ENCODE data around the gene GUK1.

GUK1 gene

GRCh38 chr1:228148196-228148861 lies 8.2 kb downstream of the GUK1 start:
- Histone ChIP-seq H3K9ac (no peak overlapping the region), H3K79me2 (ENCODE audit: insufficient read depth, low read depth) (peaks cover 33% of the 10 kb centered on the region), H4K20me1 (ENCODE audit: insufficient read depth) (no peaks in the 10 kb centered on the region), H3K27me3 (ENCODE audit: insufficient read depth, low read depth) (no peaks in the 10 kb centered on the region), H3K36me3 (ENCODE audit: insufficient read depth) (no peaks in the 10 kb centered on the region), H2AFZ (ENCODE audit: low read depth) (no peak overlapping the region), H3K27ac (no peak overlapping the region), H3K4me1 (ENCODE audit: low read depth, poor library complexity, severe bottlenecking) (no peaks in the 10 kb centered on the region), H3K4me3 (IDR thresholded peaks at IDR 0.05; ENCODE audit: insufficient read depth, low read depth, low read length) (no peak overlapping the region), H3K4me2 (no peak overlapping the region)
- TF ChIP-seq CTCF (conservative IDR thresholded peaks at IDR 0.05; ENCODE audit: low read depth, low read length), result no peak

- H3K36me3 ChIP-seq (ENCODE audit: insufficient read depth), result no peaks in the 10 kb centered on the region
- no peak overlapping the region for H2AFZ ChIP-seq (ENCODE audit: low read depth)
These were observed 8.9 kb downstream of the GUK1 start for GRCh38 chr1:228148935-228149405.

GRCh38 chr1:228149406-228150119 lies 9.5 kb downstream of the GUK1 start, which contains the start of gene GJC2:
GJC2 (plus strand) TSS chr1:228149930; CDS start chr1:228157759, 7,829 bp downstream.
- no peak within 1 kb of the TSS for H2AFZ ChIP-seq (ENCODE audit: low read depth)
- H3K27me3 ChIP-seq (ENCODE audit: insufficient read depth, low read depth), result no peaks in the 10 kb centered on the region
- no peak within 1 kb of the TSS for H3K4me3 ChIP-seq (IDR thresholded peaks at IDR 0.05; ENCODE audit: insufficient read depth, low read depth, low read length)
- peaks cover 21% of the 10 kb centered on the region; the same call in 1 of the 2 replicates for H3K79me2 ChIP-seq (ENCODE audit: insufficient read depth, low read depth)
- H3K36me3 ChIP-seq (ENCODE audit: insufficient read depth), result no peaks in the 10 kb centered on the region
- no peak within 1 kb of the TSS for H3K9ac ChIP-seq
- H4K20me1 ChIP-seq (ENCODE audit: insufficient read depth), result no peaks in the 10 kb centered on the region
- no peak for TF ChIP-seq CTCF (conservative IDR thresholded peaks at IDR 0.05; ENCODE audit: low read depth, low read length)
- H3K27ac ChIP-seq, result no peak within 1 kb of the TSS
- H3K4me2 ChIP-seq, result no peak within 1 kb of the TSS
- H3K4me1 ChIP-seq (ENCODE audit: low read depth, poor library complexity, severe bottlenecking), result no peaks in the 10 kb centered on the region

More at GRCh38 chr1:228148935-228149405, 8.9 kb downstream of the GUK1 start:
- Histone ChIP-seq H3K4me3 (IDR thresholded peaks at IDR 0.05; ENCODE audit: insufficient read depth, low read depth, low read length) (no peak overlapping the region), H3K27ac (no peak overlapping the region), H3K27me3 (ENCODE audit: insufficient read depth, low read depth) (no peaks in the 10 kb centered on the region), H3K9ac (no peak overlapping the region), H3K79me2 (ENCODE audit: insufficient read depth, low read depth) (peaks cover 27% of the 10 kb centered on the region), H4K20me1 (ENCODE audit: insufficient read depth) (no peaks in the 10 kb centered on the region), H3K4me1 (ENCODE audit: low read depth, poor library complexity, severe bottlenecking) (no peaks in the 10 kb centered on the region), H3K4me2 (no peak overlapping the region)
- TF ChIP-seq CTCF (conservative IDR thresholded peaks at IDR 0.05; ENCODE audit: low read depth, low read length), result no peak

- Histone ChIP-seq H3K27ac (no peak overlapping the region), H2AFZ (ENCODE audit: low read depth) (no peak overlapping the region), H3K4me2 (no peak overlapping the region), H3K4me3 (IDR thresholded peaks at IDR 0.05; ENCODE audit: insufficient read depth, low read depth, low read length) (no peak overlapping the region), H3K79me2 (ENCODE audit: insufficient read depth, low read depth) (peaks cover 16% of the 10 kb centered on the region; the same call in 1 of the 2 replicates), H3K36me3 (ENCODE audit: insufficient read depth) (no peaks in the 10 kb centered on the region), H3K27me3 (ENCODE audit: insufficient read depth, low read depth) (no peaks in the 10 kb centered on the region), H4K20me1 (ENCODE audit: insufficient read depth) (no peaks in the 10 kb centered on the region), H3K4me1 (ENCODE audit: low read depth, poor library complexity, severe bottlenecking) (no peaks in the 10 kb centered on the region), H3K9ac (no peak overlapping the region)
- TF ChIP-seq CTCF (conservative IDR thresholded peaks at IDR 0.05; ENCODE audit: low read depth, low read length), result no peak
These were observed 10.0 kb downstream of the GUK1 start for GRCh38 chr1:228150120-228150460.

All from KMS-11 (cell line).